Measurements from ENCODE around the gene GLI3.

The GLI3 gene

DNA sequence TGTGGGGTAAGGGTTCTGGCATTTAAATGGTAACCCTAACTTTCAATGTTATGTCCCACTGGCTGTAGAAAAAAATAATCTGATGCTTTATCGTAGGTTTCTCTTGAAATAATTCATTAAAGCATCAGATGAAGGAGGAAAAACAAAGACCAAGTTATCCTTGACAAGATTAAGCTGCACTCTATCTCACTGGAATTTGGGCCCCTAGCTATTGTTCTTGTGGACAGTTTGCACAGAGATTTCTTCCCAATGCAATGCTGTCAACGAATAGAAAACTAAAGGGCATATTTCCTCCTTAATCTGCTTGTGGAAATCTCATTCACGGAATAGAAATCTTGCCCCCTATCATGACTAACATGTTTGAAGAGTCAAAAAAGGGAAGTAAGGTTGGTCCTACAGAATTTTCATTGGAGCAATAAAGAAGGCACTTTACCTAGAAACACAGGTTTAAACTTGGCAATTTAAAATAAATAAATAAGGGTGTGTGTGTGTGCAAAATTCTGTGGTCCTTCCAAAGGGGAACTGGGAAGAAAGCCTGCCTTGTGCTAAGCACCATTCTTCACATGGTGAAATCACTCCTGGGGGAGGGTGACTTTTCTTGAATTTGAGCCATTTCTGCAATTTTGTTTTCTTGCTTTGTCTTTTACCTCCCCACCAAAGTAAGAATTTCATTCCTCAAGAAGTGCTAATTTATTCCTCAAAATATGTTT is 242.8 kb downstream of the GLI3 start:
- no peak overlapping the region for H3K4me3 ChIP-seq (ENCODE audit: low read depth, low read length)
- no peak for DNase-seq (ENCODE audit: low read depth)
- TF ChIP-seq, protein P1, sequence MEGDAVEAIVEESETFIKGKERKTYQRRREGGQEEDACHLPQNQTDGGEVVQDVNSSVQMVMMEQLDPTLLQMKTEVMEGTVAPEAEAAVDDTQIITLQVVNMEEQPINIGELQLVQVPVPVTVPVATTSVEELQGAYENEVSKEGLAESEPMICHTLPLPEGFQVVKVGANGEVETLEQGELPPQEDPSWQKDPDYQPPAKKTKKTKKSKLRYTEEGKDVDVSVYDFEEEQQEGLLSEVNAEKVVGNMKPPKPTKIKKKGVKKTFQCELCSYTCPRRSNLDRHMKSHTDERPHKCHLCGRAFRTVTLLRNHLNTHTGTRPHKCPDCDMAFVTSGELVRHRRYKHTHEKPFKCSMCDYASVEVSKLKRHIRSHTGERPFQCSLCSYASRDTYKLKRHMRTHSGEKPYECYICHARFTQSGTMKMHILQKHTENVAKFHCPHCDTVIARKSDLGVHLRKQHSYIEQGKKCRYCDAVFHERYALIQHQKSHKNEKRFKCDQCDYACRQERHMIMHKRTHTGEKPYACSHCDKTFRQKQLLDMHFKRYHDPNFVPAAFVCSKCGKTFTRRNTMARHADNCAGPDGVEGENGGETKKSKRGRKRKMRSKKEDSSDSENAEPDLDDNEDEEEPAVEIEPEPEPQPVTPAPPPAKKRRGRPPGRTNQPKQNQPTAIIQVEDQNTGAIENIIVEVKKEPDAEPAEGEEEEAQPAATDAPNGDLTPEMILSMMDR (IDR thresholded peaks at IDR 0.05; ENCODE audit: low read depth, low read length, missing control alignments) = no peak

DNA sequence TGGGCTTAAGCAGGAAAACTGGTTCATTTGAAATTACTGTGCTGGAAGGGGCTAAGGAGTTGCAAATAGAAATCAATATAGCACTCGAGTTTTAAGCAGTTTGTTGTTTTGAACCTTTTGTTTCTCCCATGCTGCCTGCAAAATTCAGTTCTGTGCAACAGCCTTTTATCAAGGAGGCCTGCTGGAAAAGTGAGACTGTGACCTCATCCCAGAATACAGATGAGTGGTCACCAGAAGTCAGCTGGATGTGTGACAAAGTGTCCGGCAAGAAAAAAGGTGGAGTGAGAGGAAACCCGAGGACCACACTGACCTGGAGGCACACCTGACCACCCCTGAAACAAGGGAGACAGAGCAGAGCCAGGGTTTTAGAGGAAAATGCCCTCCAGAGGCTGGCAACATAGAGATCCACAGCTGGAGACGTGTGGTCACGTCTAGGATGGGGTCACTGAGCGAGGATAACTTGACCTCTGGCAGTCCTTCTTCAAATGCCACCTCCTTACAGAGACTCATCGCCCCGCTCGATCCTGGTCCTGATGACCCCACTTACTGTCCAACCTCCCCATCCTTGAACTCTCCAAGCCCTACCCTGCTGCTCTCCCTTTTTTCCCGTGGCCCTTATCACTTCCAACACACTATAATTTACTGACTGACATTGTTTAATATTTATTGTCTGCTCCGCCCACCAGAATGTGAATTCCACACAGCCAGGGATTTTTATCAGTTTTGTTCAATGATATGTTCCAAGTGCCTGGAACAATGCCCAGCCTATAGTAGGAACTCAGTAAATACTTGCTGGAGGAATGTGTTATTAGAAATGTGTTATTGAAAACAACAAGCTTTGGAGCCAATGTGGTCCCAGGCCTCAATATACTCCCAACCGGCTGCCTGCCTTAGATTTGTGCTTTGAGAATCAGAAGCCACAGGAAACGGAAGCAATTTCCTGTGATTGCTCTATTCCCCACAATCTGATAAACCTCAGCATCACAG is 243.8 kb downstream of the GLI3 start:
- TF ChIP-seq, protein P1 (IDR thresholded peaks at IDR 0.05; ENCODE audit: low read depth, low read length, missing control alignments) = no peak
- H3K4me3 ChIP-seq (ENCODE audit: low read depth, low read length) = no peak overlapping the region

DNA sequence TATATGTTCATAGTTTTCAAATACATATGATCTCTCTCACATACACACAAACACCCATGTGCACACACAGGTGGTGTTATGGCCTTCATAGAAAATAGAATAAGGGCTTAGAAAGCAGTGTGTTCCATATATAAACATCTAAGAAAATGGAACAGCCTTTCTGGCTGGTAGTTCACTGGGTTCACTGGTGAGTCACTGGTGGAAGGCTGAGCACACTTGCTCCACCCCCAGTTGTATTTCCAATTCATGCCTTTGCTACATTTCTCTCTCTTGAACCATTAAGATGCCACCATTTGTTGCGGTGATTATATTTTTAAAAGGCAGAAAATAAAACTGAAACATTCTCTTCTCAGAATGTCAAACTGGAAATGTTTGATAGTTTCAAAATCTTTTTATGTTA is 252.1 kb downstream of the GLI3 start:
- TF ChIP-seq, protein P1 (IDR thresholded peaks at IDR 0.05; ENCODE audit: low read depth, low read length, missing control alignments) = no peak
- DNase-seq (ENCODE audit: low read depth) = no peak
- no peak overlapping the region for H3K4me3 ChIP-seq (ENCODE audit: low read depth, low read length)

More for the DNA sequence above, 243.8 kb downstream of the GLI3 start:
- DNase-seq (ENCODE audit: low read depth) = no peak

DNA sequence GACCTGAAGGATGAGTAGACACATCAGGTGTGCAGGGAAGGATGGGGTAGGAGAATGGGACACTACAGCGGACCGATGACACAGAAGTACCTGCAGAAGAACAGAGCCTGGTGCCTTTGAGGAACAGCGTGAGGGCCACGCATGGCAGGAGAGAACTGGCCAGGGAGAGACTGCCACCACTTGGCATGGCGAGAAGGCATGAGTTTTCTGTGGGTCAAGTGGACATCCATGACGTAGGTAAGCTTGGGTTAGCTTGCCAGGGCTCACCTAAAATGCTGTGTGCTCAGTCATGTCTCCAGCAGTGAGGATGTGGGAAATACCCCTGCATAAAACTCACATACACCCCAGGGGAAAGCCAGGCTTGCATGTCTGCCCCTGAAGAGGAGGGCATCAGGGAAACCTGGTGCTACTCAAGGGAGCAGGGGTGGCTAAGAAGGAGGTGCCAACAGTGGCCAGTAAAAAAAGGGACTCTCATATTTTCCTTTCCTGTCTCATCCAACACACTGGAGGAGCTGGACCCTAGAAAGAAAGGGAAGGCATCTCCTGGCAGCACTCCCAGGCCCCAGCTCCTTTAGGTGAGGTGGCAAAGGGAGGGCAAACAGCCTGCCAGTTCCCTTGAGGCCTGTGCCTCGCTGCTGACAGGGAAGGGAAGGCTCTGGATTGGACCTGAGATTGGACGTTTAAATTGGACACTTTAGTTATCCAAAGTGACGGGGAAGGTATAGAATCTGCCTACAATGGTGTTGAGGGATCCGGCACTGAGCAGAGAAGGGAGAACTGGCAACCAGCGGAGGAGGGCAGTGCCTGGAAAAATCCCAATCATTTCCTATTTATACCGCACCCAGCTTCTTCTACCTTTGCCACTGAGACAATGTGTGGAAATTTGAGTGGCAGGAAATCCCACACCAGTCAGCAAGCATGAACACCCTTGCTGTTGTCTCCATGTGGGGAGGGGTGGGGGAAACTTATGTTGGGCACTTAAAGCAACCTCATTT is 255.7 kb downstream of the GLI3 start:
- TF ChIP-seq, protein P1 (IDR thresholded peaks at IDR 0.05; ENCODE audit: low read depth, low read length, missing control alignments) = no peak
- no peak overlapping the region for H3K4me3 ChIP-seq (ENCODE audit: low read depth, low read length)
- DNase-seq (ENCODE audit: low read depth) = no peak

DNA sequence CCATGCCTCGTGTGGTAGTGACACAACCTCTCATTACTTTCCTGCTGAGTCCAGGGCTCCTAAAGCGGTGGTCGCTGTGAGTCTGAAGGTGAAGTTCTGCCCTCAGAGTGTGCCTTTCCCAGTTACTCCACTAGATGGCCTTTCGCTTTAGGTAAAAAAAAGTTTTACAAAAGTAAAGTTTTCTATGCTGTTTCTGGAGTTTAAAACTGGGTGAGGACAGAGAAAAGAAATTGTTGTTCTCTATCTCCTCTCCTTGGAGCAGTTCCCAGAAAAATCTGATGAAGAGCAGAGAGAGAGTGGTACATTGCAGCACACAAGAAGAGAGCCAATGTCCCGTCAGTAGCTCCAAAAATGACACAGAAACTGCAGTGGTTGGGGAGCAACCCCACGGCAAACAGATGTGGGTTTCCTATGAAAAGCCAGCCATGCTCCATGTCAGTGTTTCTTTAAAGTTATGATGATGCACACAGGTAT is 257.1 kb downstream of the GLI3 start:
- no peak overlapping the region for H3K4me3 ChIP-seq (ENCODE audit: low read depth, low read length)
- no peak for DNase-seq (ENCODE audit: low read depth)
- TF ChIP-seq, protein P1 (IDR thresholded peaks at IDR 0.05; ENCODE audit: low read depth, low read length, missing control alignments) = peak; percentile 78

DNA sequence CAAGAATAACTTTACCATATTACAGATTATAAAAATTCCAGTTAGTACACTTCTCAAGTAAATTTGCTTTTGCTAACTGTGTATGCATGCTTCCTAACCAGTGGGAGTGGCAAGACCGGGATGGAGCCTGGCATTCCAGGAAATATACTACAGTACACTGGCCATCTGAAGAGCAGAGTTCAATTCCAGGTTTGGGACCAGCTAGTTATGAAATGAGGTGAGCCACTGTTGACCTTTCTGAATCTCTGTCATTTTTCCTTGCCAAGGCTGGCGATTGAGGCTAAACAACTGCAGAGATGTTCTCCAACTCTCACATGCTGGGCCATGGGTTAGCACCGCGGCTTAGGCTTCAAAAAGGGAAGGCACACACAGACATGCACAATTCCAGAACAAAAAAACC is 258.2 kb downstream of the GLI3 start:
- no peak overlapping the region for H3K4me3 ChIP-seq (ENCODE audit: low read depth, low read length)
- TF ChIP-seq, protein P1 (IDR thresholded peaks at IDR 0.05; ENCODE audit: low read depth, low read length, missing control alignments) = no peak
- no peak for DNase-seq (ENCODE audit: low read depth)

Measured in GM12864 (cell line).